ENCODE data around the gene TCL1B.
"Not testable (repeated sequence)": the region's sequence is repeated elsewhere in the genome, so short reads cannot be mapped to it uniquely, and the experiment has no call there.

TCL1B gene

GRCh38 chr14:95685978-95686922 lies at the start of gene TCL1B:
TCL1B (plus strand) TSS chr14:95686426; CDS start chr14:95686468, 42 bp downstream.
- no peak for DNase-seq

- DNase-seq, result no peak
Observed at GRCh38 chr14:95644981-95645380, 41.2 kb upstream of the TCL1B start.

GRCh38 chr14:95645389-95645996 lies 40.7 kb upstream of the TCL1B start:
- DNase-seq, result no peak

- DNase-seq, result no peak
Observed at GRCh38 chr14:95647926-95648325, 38.3 kb upstream of the TCL1B start.

- DNase-seq, result no peak
Observed at GRCh38 chr14:95649230-95649629, 37.0 kb upstream of the TCL1B start.

GRCh38 chr14:95651028-95651427 lies 35.2 kb upstream of the TCL1B start:
- DNase-seq, result no peak

- no peak for DNase-seq
Observed at GRCh38 chr14:95651821-95652583, 34.2 kb upstream of the TCL1B start.

- DNase-seq, result no peak
Observed at GRCh38 chr14:95652690-95653089, 33.5 kb upstream of the TCL1B start.

- DNase-seq, result no peak
Observed at GRCh38 chr14:95655461-95655860, 30.8 kb upstream of the TCL1B start.

- no peak for DNase-seq
Observed at GRCh38 chr14:95656634-95657033, 29.6 kb upstream of the TCL1B start.

- no peak for DNase-seq
Observed at GRCh38 chr14:95657454-95657853, 28.8 kb upstream of the TCL1B start.

- no peak for DNase-seq
Observed at GRCh38 chr14:95659293-95659989, 26.8 kb upstream of the TCL1B start.

- no peak for DNase-seq
Observed at GRCh38 chr14:95659990-95660385, 26.2 kb upstream of the TCL1B start.

GRCh38 chr14:95660651-95661515 lies 25.3 kb upstream of the TCL1B start:
- DNase-seq, result no peak

- no peak for DNase-seq
Observed at GRCh38 chr14:95662376-95663186, 23.6 kb upstream of the TCL1B start.

- no peak for DNase-seq
Observed at GRCh38 chr14:95663226-95663797, 22.9 kb upstream of the TCL1B start.

- no peak for DNase-seq
Observed at GRCh38 chr14:95664066-95664465, 22.2 kb upstream of the TCL1B start.

- DNase-seq, result no peak
Observed at GRCh38 chr14:95664546-95664945, 21.7 kb upstream of the TCL1B start.

- not testable (repeated sequence) for DNase-seq
Observed at GRCh38 chr14:95665530-95665929, 20.7 kb upstream of the TCL1B start.

GRCh38 chr14:95666450-95666849 lies 19.8 kb upstream of the TCL1B start:
- DNase-seq, result no peak

All from activated CD4-positive, alpha-beta T cell treated with anti-CD3 and anti-CD28 coated beads, Interleukin-2, Interleukin-6, amounts not matched to agents 100 ng/mL and 50 ng/mL, durations not matched to agents 16 hours and 8 hours (primary cell).